Measurements from ENCODE around the gene PRICKLE3. TPM values are rescaled to one million over a fixed set of nuclear protein-coding genes. Genes with fewer than 3 reads are reported as not detected.
"Not testable (repeated sequence)": the region's sequence is repeated elsewhere in the genome, so short reads cannot be mapped to it uniquely, and the experiment has no call there.

The PRICKLE3 gene
- total and polyA plus RNA-seq, 3 donors from 2014 or later: 2.7 to 9.9 (median 6.1) TPM

DNA sequence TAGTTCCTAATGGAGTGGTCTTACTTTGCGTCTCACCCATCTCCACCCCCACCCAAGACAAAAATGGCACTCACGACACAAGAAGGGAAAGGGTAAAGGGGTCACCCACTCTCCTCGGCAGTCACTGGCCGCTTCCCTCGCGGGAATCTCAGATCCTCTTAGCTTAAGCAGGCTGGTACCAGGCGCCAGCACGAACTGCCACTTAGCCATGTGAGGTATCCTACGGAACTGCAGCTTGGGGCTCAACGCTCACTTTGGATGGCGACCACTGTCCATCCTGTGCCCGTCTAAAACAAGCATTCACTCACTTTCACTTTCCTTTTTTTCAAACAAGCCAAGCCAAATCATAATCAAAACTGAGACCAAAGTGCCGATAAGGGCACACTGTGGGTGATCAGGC is 38.2 kb downstream of the PRICKLE3 start:
- DNase-seq: no peak
- no peak overlapping the region for H3K4me3 ChIP-seq
- no peaks in the 10 kb centered on the region for H3K27me3 ChIP-seq
- H3K36me3 ChIP-seq (ENCODE audit: low read depth, missing control alignments): no peaks in the 10 kb centered on the region
- H3K4me1 ChIP-seq: no peaks in the 10 kb centered on the region
- WGBS, 2 donors: 92 to 93% methylated on average over 3 to 11 of the region's 13 CpGs
- intact Hi-C loops (cut with DNase I; ENCODE audit: low total_unique reads): no loop called here
- H3K27ac ChIP-seq: no peak overlapping the region
- TF ChIP-seq, protein P1, sequence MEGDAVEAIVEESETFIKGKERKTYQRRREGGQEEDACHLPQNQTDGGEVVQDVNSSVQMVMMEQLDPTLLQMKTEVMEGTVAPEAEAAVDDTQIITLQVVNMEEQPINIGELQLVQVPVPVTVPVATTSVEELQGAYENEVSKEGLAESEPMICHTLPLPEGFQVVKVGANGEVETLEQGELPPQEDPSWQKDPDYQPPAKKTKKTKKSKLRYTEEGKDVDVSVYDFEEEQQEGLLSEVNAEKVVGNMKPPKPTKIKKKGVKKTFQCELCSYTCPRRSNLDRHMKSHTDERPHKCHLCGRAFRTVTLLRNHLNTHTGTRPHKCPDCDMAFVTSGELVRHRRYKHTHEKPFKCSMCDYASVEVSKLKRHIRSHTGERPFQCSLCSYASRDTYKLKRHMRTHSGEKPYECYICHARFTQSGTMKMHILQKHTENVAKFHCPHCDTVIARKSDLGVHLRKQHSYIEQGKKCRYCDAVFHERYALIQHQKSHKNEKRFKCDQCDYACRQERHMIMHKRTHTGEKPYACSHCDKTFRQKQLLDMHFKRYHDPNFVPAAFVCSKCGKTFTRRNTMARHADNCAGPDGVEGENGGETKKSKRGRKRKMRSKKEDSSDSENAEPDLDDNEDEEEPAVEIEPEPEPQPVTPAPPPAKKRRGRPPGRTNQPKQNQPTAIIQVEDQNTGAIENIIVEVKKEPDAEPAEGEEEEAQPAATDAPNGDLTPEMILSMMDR (IDR thresholded peaks at IDR 0.05): no peak
- no peak for TF ChIP-seq POLR2A (IDR thresholded peaks at IDR 0.05)
- no peaks in the 10 kb centered on the region for H3K9me3 ChIP-seq

DNA sequence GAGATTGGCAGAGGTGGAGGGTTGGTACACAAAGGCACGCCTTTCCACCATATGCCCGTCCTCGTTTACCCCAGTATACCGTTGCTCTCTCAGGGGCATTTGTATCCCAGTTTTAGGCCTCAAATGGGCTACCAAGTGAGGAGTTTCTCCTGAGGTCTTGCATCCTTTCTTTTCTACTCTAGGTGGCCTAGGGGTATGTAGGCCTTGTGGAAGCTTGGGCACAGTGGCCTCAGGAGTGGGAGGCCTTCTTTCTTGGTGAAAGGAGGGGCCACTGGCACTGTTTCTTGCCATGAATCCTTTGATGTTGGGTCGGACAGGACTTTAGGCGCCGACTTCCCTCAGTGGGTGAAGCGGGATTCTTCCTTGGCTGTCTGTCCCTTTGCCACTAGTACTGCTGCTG is 38.9 kb downstream of the PRICKLE3 start:
- intact Hi-C loops (cut with DNase I; ENCODE audit: low total_unique reads): no loop called here
- no peak for DNase-seq
- no peaks in the 10 kb centered on the region for H3K9me3 ChIP-seq
- no peaks in the 10 kb centered on the region for H3K27me3 ChIP-seq
- H3K4me3 ChIP-seq: no peak overlapping the region
- H3K27ac ChIP-seq: no peak overlapping the region
- no peak for TF ChIP-seq POLR2A (IDR thresholded peaks at IDR 0.05)
- TF ChIP-seq, protein P1 (IDR thresholded peaks at IDR 0.05): no peak
- no peaks in the 10 kb centered on the region for H3K4me1 ChIP-seq
- no peaks in the 10 kb centered on the region for H3K36me3 ChIP-seq (ENCODE audit: low read depth, missing control alignments)
- 87 to 96% methylated on average over 5 to 8 of the region's 8 CpGs for WGBS, 2 donors

DNA sequence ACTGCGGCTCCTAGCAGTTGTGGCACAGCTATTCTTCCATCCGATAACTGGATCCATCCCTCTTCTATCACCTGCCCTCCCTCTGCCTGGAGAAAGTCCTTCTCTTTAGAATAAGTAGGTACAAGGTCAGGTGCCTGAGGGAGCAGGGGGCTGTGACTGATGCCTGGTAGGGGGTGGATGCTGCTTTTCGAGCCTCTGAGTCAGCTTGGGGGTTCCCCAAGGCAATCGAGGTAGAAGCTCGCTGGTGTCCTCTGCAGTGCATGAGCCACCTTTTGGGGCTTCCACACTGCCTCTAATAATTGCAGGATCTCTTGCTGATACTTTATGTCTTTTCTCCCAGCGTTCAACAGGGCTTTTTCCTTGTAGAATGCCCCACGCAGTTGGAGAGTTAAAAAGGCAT is 43.0 kb downstream of the PRICKLE3 start:
- intact Hi-C loops (cut with DNase I; ENCODE audit: low total_unique reads): not testable (repeated sequence)
- WGBS, 2 donors: 90% methylated on average over 4 to 7 of the region's 7 CpGs

DNA sequence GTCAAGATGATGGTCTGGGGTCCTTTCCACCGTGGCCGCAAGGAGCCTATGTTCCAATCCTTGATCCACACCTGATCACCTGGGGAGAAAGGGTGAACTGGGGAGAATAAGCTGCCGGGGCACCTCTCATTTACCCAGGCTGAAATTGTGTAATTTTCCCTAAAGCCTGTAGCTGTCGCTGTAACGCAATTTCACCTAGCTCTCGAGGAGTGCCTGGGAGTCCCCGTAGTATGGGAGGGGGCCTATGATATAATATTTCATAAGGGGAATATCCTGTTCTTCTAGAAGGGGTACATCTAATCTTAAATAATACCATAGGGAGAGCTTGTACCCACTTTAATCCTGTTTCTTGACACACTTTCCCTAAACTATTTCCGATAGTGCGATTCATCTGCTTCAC is 43.9 kb downstream of the PRICKLE3 start:
- H3K27ac ChIP-seq; H3K9me3 ChIP-seq; H3K4me1 ChIP-seq; H3K27me3 ChIP-seq; H3K36me3 ChIP-seq (ENCODE audit: low read depth, missing control alignments); intact Hi-C loops (cut with DNase I; ENCODE audit: low total_unique reads); DNase-seq; H3K4me3 ChIP-seq: not testable (repeated sequence)
- 57 to 62% methylated on average over 6 to 9 of the region's 9 CpGs for WGBS, 2 donors
- TF ChIP-seq, protein P1 (IDR thresholded peaks at IDR 0.05): peak in 2 of 3 experiments; percentile 16 to 39

More for the DNA sequence above, 43.0 kb downstream of the PRICKLE3 start:
- H3K27ac ChIP-seq; DNase-seq; H3K9me3 ChIP-seq; H3K36me3 ChIP-seq (ENCODE audit: low read depth, missing control alignments); H3K4me1 ChIP-seq; H3K27me3 ChIP-seq; H3K4me3 ChIP-seq: not testable (repeated sequence)

DNA sequence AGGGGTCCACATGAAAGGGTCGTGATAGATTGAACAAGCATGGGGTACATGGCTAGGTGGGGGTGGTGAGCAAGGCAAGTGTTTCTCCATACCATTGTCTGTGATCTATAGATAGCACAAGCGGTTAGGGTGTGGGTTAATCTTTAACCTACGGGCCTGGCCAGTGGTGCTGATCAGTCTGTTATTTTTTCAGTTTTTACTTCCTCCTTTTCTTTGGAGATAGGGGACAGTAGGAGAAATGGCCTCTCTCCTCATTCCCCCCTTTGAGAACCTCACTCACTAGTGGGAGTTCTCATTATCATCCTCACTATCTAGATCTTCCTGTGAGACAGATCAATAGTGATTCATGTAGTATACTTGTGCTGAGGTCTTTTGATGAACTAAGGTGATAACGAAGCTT is 46.5 kb downstream of the PRICKLE3 start:
- Histone ChIP-seq H3K36me3 (ENCODE audit: low read depth, missing control alignments) (no peaks in the 10 kb centered on the region), H3K4me3 (no peak overlapping the region), H3K4me1 (no peaks in the 10 kb centered on the region), H3K9me3 (no peaks in the 10 kb centered on the region), H3K27me3 (no peaks in the 10 kb centered on the region), H3K27ac (no peak overlapping the region)
- DNase-seq: no peak
- WGBS, 2 donors: 60 to 82% methylated on average over 4 of the region's 4 CpGs
- TF ChIP-seq, protein P1 (IDR thresholded peaks at IDR 0.05): no peak
- no peak for TF ChIP-seq POLR2A (IDR thresholded peaks at IDR 0.05)
- intact Hi-C loops (cut with DNase I; ENCODE audit: low total_unique reads): no loop called here

All from testis (tissue), 3 donors.